Mammary epithelial cell (primary cell): ENCODE measurements around the gene RNU7-1.

Source experiments
- CTCF ChIP-seq, 2 donors: IDR thresholded peaks in 1 of 2; conservative IDR thresholded peaks in 1 of 2; 2 replicates each; pipeline ENCODE4 v1.5.1; 2011 to 2012; ENCODE audit warnings: inconsistent platforms in 2 of 2, low read length in 2 of 2, mild to moderate bottlenecking in 2 of 2, control low read depth in 1 of 2, low read depth in 1 of 2; ENCODE audit not compliant: insufficient read depth in 1 of 2; ENCODE audit errors: extremely low read depth in 1 of 2
- EZH2 ChIP-seq: IDR thresholded peaks from 2 replicates; pipeline ENCODE4 v1.6.1; 2012; ENCODE audit warnings: low read length, inconsistent platforms, borderline replicate concordance

GRCh38 chr12:6947615-6948014 is 4.0 kb downstream of the RNU7-1 start:
- no peak for TF ChIP-seq CTCF (conservative IDR thresholded peaks at IDR 0.05 in 1 of 2, IDR thresholded peaks at IDR 0.05 in 1 of 2; ENCODE audit: extremely low read depth in 1 of 2, insufficient read depth in 1 of 2, low read depth in 1 of 2, low read length in 2 of 2)
- TF ChIP-seq EZH2, result no peak
